ENCODE measurements around the gene PTPRF.

PTPRF gene

DNA sequence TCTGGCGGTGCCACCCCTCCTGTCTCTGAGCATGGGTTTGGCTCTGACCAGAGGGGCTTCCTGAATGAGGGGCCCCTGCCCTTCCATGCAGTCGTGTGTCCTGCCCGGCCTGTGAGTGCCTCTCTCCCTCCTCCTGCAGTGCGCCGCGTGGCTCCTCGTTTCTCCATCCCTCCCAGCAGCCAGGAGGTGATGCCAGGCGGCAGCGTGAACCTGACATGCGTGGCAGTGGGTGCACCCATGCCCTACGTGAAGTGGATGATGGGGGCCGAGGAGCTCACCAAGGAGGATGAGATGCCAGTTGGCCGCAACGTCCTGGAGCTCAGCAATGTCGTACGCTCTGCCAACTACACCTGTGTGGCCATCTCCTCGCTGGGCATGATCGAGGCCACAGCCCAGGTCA lies 57.9 kb downstream of the PTPRF start:
- in situ Hi-C loops (cut with MboI; ENCODE audit: low sequenced_read_pairs, unreplicated experiment) = no loop called here
- DNase-seq (ENCODE audit: low spot score) = no peak

DNA sequence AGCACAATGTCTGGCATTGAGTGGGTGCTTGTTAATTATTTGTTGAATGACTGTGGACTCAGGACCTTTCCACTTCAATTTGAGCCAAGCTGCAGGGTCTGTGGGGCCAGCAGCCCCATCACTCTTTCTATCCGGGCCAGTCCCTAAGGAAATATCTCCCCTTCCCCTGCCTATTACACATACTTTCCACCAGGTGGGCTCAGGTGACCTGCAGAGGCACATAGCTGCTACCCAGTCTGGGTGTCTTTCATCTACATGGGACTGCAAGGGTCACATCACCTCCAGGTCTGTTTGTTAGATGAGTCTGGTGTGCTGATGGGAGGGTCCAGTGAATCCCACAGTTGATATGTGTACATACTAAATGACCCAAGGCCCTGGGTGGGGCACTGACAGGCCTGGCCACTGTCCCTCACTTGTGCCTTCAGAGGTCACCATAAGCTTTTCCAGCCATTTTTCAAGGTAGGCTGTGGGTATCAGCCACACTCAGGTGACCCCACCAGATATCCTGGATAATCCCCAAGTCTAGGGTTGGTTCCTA lies 59.8 kb downstream of the PTPRF start:
- DNase-seq (ENCODE audit: low spot score) = no peak
- TF ChIP-seq, protein P1, sequence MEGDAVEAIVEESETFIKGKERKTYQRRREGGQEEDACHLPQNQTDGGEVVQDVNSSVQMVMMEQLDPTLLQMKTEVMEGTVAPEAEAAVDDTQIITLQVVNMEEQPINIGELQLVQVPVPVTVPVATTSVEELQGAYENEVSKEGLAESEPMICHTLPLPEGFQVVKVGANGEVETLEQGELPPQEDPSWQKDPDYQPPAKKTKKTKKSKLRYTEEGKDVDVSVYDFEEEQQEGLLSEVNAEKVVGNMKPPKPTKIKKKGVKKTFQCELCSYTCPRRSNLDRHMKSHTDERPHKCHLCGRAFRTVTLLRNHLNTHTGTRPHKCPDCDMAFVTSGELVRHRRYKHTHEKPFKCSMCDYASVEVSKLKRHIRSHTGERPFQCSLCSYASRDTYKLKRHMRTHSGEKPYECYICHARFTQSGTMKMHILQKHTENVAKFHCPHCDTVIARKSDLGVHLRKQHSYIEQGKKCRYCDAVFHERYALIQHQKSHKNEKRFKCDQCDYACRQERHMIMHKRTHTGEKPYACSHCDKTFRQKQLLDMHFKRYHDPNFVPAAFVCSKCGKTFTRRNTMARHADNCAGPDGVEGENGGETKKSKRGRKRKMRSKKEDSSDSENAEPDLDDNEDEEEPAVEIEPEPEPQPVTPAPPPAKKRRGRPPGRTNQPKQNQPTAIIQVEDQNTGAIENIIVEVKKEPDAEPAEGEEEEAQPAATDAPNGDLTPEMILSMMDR (IDR thresholded peaks at IDR 0.05; ENCODE audit: borderline replicate concordance, control extremely low read depth, extremely low read depth, insufficient read depth, missing control alignments) = no peak
- in situ Hi-C loops (cut with MboI; ENCODE audit: low sequenced_read_pairs, unreplicated experiment) = no loop called here

More for the DNA sequence above, 57.9 kb downstream of the PTPRF start:
- TF ChIP-seq, protein P1 (IDR thresholded peaks at IDR 0.05; ENCODE audit: borderline replicate concordance, control extremely low read depth, extremely low read depth, insufficient read depth, missing control alignments) = no peak

DNA sequence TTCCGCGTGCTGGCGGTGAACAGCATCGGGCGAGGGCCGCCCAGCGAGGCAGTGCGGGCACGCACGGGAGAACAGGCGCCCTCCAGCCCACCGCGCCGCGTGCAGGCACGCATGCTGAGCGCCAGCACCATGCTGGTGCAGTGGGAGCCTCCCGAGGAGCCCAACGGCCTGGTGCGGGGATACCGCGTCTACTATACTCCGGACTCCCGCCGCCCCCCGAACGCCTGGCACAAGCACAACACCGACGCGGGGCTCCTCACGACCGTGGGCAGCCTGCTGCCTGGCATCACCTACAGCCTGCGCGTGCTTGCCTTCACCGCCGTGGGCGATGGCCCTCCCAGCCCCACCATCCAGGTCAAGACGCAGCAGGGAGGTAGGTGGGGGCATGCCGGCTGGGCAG lies 60.5 kb downstream of the PTPRF start:
- in situ Hi-C loops (cut with MboI; ENCODE audit: low sequenced_read_pairs, unreplicated experiment) = no loop called here
- TF ChIP-seq, protein P1 (IDR thresholded peaks at IDR 0.05; ENCODE audit: borderline replicate concordance, control extremely low read depth, extremely low read depth, insufficient read depth, missing control alignments) = no peak
- no peak for DNase-seq (ENCODE audit: low spot score)

DNA sequence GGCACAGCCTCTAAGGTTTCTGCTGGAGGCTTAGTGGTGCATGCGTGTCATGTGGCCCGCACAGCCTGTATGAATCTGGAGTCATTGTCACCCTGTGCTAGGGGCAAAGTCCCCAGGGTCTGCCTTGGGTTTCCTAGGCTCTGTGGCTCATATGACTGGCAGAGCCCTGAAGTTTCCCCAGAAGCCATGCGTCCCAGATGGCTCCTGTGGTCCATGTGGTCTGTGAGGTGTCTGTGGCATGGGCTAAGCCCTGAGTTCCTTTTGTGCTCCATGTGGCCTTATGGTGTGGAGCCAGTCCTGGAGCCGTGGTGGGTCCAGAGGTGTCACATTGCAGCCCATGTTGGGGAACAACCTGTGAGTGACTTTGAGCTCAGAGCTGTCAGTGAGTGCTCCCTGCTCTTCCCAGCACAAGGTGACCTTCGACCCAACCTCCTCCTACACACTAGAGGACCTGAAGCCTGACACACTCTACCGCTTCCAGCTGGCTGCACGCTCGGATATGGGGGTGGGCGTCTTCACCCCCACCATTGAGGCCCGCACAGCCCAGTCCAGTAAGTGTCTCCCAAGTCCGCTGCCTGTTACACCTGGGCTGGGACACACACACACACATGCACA lies 61.5 kb downstream of the PTPRF start:
- TF ChIP-seq, protein P1 (IDR thresholded peaks at IDR 0.05; ENCODE audit: borderline replicate concordance, control extremely low read depth, extremely low read depth, insufficient read depth, missing control alignments) = no peak
- DNase-seq (ENCODE audit: low spot score) = no peak
- in situ Hi-C loops (cut with MboI; ENCODE audit: low sequenced_read_pairs, unreplicated experiment) = no loop called here

DNA sequence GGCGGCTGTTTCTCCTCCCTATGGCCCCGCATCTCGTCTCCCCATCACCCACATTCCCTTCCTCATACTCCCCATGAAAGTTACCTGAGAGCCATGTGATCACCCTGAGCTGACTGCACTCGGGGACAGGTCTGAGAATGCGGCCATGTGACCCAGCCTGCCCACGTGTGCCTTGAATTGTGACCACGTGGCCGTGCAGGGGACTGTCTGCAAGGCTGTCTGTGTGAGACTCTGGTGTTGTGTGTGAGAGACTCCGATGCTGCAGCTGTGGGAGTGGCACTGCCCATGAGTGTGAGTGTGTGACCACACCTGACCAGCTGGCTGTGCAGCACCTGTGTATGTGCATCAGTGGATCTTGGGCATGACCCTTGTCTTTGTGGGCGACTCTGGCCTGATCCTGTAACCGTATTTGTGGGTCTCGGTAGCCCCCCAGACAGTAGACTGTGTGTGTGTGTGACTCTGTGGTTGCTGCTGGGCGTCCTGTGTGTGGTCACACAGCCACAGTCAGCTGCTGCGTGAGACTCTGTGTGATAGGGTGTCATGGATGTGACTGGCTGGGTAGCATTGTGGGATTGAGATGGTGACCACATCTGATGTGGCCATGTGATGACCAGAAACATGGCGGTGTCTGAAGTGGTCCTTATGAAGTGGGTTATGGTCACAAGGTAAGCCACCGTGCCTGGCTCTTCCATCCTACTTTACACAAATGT lies 62.4 kb downstream of the PTPRF start:
- in situ Hi-C loops (cut with MboI; ENCODE audit: low sequenced_read_pairs, unreplicated experiment) = no loop called here
- TF ChIP-seq, protein P1 (IDR thresholded peaks at IDR 0.05; ENCODE audit: borderline replicate concordance, control extremely low read depth, extremely low read depth, insufficient read depth, missing control alignments) = no peak

DNA sequence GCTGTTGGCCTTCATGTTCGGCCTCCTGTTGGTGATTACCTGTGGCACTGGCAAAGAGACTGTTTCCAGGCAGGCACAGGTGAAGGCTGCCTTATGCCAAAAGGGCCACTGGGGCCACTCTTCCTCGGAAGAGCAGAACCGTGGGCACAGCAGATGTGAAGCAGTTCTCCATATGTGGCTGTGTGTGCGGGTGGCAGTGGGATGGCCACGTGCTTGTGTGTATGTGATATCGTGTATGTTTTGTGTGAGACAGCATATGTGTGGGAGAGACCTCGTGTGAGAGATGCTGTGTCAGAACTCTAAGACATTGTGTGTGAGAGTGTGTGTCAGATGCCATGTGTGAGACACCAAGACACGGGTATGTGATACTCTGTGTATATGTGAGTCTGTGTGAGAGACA lies 65.9 kb downstream of the PTPRF start:
- in situ Hi-C loops (cut with MboI; ENCODE audit: low sequenced_read_pairs, unreplicated experiment) = no loop called here
- TF ChIP-seq, protein P1 (IDR thresholded peaks at IDR 0.05; ENCODE audit: borderline replicate concordance, control extremely low read depth, extremely low read depth, insufficient read depth, missing control alignments) = no peak
- DNase-seq (ENCODE audit: low spot score) = no peak

More for the DNA sequence above, 62.4 kb downstream of the PTPRF start:
- no peak for DNase-seq (ENCODE audit: low spot score)
